Activated naive CD4-positive, alpha-beta T cell treated with anti-CD3 and anti-CD28 coated beads, Interleukin-2, amount 50 U/mL, for 16 hours (primary cell): ENCODE data around the gene CTU1.
"Not testable (repeated sequence)": the region's sequence is repeated elsewhere in the genome, so short reads cannot be mapped to it uniquely, and the experiment has no call there.

Source experiments
- DNase-seq: peaks from one replicate; pipeline ENCODE4 v3.0.0-alpha.2; 2020

The CTU1 gene

GRCh38 chr19:51108066-51108804 is at the start of gene CTU1:
TSS of gene CTU1 (minus strand) at chr19:51108409. CDS start at chr19:51104569, 3,840 bp downstream.
- DNase-seq, result peak; percentile 98

DNA sequence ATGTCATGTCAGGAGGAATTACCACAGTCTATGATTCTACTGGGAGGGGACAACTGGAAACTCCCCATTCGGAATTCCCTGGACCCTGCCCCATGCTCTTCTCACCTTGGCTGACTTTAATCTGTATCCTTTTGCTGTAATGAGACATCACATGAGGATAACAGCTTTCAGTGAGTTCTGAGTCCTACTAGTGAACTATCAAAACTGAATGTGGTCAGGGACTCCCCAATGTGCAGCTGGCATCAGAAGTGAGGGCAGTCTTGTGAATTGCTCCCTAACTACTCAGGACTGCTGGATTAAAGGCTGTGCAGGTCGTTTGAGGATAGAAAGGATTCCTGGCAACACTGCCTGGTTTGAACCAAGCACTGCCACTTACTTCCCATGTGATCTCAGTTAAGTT is 49.1 kb upstream of the CTU1 start:
- DNase-seq, result no peak

- no peak for DNase-seq
Measured at GRCh38 chr19:51156710-51157109, 48.5 kb upstream of the CTU1 start.

- DNase-seq, result no peak
Measured at GRCh38 chr19:51150627-51151026, 42.4 kb upstream of the CTU1 start.

GRCh38 chr19:51148580-51148979 is 40.4 kb upstream of the CTU1 start:
- no peak for DNase-seq

DNA sequence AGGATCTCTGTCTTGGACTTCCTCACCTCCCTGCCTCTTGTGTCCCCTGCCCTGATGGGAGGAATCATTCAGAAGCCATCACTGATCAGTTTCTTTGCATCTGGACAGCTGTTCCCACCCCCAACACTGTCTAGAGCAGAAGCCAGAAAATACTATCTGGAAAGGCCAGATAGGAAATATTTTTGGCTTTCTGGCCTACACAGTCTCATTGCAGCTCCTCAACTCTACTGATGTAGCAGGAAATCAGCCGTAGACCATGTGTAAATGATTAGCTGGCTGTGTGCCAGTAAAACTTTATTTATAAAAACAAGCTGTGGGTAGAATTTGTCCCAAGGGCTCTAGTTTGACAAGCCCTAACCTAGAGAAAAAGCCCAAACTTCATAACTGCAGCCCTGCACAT is 39.5 kb upstream of the CTU1 start:
- DNase-seq, result no peak

GRCh38 chr19:51146751-51147150 is 38.5 kb upstream of the CTU1 start:
- DNase-seq, result no peak

- DNase-seq, result no peak
Measured at GRCh38 chr19:51145916-51146493, 37.8 kb upstream of the CTU1 start.

- DNase-seq, result no peak
Measured at GRCh38 chr19:51144482-51145045, 36.4 kb upstream of the CTU1 start.

GRCh38 chr19:51143486-51143885 is 35.3 kb upstream of the CTU1 start:
- no peak for DNase-seq

GRCh38 chr19:51142809-51143475 is 34.7 kb upstream of the CTU1 start:
- DNase-seq, result not testable (repeated sequence)

DNA sequence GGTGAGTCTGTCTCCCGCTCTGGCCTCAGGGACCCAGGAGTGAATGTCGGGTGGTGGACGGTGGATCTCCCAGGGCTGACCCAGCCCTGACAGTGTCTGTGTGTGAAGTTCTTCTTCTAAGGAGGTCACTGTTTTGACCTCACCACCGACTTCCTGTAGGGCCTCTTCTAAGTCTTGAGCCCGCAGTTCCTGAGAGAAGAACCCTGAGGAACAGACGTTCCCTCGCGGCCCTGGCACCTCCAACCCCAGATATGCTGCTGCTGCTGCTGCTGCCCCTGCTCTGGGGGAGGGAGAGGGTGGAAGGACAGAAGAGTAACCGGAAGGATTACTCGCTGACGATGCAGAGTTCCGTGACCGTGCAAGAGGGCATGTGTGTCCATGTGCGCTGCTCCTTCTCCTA is 33.9 kb upstream of the CTU1 start, which contains the start of gene SIGLEC7:
SIGLEC7 (plus strand) TSS at position 183 of the 400 bp plus-strand sequence; CDS start at position 252, 69 bp downstream.
- no peak for DNase-seq

DNA sequence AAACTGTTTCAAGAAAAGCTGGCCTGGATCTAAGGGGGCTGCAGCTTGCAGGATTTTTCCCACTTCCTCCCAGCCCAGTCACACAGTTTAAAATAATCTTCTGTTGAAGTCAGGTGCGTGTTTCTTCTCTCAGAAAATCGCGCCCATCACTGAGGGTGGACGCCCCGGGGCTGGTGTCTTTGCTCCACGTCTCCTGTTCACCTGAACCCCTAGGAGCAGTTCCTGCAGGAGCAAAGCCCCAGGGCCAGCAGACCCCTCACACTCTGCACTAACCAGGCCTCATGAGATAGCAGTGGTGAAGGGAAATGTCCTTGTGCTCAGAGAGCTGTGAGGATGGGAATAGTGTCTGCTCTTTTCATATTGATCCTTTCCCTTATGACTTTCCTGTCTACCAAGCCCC is 33.0 kb upstream of the CTU1 start:
- DNase-seq, result no peak

GRCh38 chr19:51140441-51140840 is 32.2 kb upstream of the CTU1 start:
- no peak for DNase-seq

DNA sequence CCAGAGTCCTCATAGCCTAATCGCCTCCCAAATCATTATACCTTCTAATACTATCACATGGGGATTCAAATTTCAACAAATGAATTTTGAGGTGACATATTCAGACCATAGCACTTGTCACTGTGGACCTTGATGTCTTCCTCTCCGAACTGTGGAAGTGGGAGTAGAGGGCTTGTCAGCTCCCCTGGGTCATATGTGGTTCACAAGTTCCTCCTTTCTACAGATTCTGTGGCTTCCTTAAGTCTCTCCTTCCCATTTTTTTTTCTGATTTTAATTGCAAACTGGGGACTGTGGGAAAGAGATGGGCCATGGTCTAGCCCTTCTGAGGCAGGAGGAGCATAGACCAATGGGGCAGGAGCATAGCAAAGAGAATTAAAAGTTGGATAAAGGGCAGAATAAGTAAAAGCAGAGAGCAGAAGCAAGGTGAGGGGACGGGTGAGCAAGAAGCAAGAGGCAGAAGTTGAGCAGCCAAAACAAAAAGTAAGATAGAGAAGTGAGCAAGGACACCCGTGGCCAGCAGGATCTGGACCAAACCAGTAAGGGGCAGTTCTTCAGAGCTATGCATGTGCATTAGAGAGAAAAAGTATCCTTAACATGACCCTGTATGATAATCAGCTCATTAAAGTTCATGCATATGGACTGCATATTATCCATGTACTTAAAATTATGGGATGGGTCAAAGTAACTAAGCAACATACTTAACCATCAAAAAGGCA is 31.2 kb upstream of the CTU1 start:
- DNase-seq, result no peak

- no peak for DNase-seq
Measured at GRCh38 chr19:51138549-51138979, 30.4 kb upstream of the CTU1 start.

DNA sequence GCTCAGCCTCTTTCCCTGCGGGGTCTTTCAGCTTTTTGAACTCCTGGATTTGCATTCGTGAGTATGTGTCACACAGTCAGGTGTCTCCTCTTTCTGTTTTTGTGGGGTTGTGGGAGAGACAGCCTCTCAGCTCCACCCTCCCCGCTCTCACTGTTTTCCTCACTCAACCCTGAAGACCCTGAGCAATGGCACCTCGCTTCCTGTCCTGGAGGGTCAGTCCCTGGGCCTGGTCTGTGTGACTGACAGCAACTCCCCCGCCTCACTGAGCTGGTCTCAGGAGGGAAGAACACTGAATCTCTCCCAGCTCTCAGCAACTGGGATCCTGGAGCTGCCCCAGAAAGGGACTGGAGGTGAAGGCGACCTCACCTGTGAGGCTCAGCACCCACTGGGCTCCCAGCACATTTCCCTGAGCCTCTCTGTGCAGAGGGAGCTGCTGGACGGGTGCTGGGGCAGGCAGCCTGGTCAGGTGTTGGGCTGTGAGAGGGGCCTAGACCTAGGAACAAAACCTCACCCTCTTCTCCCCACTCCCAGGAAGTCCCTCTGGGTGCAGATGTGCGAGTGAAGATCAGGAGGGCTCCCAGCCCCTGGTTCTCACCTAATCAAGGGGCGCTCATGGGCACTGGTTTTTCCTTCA is 29.7 kb upstream of the CTU1 start:
- no peak for DNase-seq

GRCh38 chr19:51136851-51137551 is 28.8 kb upstream of the CTU1 start:
- DNase-seq, result no peak

DNA sequence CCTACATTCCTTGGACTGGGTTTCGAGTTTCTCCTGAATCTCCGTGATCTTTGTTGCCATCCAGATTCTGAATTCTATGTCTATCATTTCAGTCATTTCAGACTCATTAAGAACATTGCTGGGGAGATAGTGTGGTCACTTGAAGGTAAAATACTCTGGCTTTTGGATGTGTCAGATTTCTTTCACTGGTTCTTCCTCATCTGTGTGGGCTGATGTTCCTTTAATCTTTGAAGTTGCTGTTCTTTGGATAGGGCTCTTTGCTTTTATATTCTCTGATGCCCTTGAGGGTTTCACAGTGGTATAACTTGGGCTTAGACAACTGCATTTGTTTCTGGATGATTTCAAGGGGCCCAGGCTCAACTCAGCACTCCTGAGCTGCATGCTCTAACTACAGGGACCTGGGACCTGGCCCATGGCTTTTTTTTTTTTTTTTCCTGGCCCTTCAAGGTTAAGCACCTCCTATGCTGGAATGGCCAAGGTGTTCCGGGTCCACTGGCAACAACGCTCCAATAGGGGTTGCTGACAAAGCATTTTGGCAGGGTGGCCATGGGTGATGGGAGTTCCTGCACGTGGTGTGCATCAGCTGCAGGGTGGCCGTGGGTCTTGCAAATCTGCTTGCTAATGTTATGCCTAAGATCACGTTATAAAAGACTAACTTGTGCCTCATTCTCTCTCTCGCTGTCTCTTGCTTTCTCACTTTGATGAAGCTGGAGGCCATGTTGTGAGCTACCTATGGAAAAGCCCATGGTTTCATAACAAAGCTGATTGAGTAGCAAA is 28.0 kb upstream of the CTU1 start:
- DNase-seq, result no peak

GRCh38 chr19:51135004-51135403 is 26.8 kb upstream of the CTU1 start:
- DNase-seq, result no peak
